Measurements from ENCODE around the gene MTHFD1.

The MTHFD1 gene

DNA sequence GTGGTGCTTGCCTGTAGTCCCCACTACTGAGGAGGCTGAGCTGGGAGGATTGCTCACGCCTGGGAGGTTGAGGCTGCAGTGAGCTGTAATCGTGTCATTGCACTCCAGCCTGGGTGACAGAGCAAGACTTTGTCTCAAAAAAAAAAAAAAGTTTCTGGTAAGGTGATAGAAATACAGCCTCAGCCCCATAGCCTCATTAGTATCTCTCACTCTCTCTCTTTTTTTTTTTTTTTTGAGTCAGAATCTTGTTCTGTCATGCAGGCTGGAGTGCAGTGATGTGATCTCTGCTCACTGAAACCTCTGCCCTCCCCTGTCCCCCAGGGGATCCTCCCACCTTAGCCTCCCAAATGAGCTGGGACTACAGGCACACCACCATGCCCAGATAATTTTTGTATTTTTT is 19.2 kb downstream of the MTHFD1 start:
- DNase-seq, result no peak

DNA sequence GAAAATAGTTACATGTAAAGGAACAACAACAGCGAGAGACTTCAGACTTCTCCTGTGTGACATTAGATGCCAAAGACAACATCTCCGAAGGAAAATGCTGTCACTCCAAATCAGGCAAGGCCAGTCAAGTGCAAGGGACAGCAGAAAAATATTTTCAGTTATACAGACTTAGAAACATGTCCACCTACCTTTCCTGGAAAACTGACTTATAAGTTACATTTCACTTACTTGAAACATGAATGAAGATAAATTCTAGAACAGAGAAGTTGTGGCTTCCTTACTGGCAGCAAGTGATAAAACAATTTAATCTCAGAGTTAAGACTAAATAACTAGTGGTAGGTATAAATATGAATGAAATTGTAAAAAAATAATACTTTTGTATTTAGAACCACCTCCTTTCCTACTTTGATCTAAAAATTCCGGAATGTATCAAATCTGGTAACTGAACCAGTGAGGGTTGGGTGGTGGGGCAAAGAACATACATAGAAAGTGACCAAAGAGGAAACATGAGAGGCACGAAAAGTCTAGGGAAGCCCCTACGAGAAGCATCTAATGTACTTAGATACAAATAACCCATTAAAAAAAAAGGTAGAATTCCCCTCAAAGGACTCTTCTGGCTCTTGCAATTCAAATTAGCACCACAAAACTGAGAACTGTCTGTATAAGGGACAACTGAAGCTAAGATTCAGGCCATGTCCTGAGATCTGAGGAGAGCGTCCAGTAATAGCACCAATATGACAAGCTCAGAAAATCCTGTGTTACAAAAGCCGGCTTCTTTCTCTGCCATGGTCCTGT is 21.2 kb downstream of the MTHFD1 start:
- DNase-seq, result no peak

GRCh38 chr14:64410084-64410774 is 22.1 kb downstream of the MTHFD1 start:
- peak; percentile 32 for DNase-seq

DNA sequence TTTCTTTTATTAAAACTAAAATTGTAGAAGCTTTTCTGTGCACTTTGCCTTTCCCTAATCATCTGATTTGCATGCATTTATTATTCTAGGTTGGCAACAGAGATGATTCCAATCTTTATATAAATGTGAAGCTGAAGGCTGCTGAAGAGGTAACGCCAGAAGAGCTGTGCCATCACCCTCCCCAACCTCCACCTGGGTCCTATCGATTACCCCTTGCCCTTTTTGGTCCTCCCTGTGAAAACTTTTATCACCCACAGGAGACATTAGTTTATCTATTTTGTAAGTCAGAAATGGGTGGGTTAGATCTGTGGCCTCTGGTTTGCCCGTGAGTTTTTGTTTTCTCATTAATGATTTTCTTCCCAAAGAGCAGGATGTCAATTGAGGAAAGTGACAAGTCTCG is 22.8 kb downstream of the MTHFD1 start:
- no peak for DNase-seq

- DNase-seq, result no peak
These were observed 24.1 kb downstream of the MTHFD1 start for GRCh38 chr14:64412237-64412636.

- DNase-seq, result no peak
These were observed 28.3 kb downstream of the MTHFD1 start for GRCh38 chr14:64416348-64416932.

GRCh38 chr14:64417055-64417770 is 29.1 kb downstream of the MTHFD1 start:
- DNase-seq, result peak; percentile 5

GRCh38 chr14:64417771-64418125 is 29.6 kb downstream of the MTHFD1 start:
- no peak for DNase-seq

- no peak for DNase-seq
These were observed 30.9 kb downstream of the MTHFD1 start for GRCh38 chr14:64419003-64419402.

GRCh38 chr14:64421166-64421565 is 33.0 kb downstream of the MTHFD1 start:
- DNase-seq, result peak; percentile 70

DNA sequence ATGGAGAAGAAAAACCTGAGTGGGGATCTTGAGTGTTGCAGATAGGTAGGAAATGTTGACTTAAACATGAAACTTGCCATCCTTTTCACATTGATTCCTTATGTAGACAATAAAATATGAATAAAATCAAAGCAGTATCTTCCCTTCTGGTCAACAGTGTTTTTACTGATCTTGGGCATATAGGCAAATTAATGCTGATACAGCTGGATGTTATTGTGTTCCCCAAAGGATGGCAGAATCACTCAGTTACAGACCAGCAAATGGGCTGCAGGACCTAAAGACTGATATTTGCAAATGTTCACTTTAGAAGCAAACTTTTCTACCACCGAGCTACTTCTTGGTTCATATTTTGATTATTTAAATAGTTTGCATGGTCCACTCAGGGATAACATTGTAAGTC is 33.9 kb downstream of the MTHFD1 start:
- DNase-seq, result no peak

- no peak for DNase-seq
These were observed 34.6 kb downstream of the MTHFD1 start for GRCh38 chr14:64422756-64423155.

- peak; percentile 71 for DNase-seq
These were observed 35.8 kb downstream of the MTHFD1 start for GRCh38 chr14:64423987-64424386.

- no peak for DNase-seq
These were observed 46.4 kb downstream of the MTHFD1 start for GRCh38 chr14:64434528-64434927.

DNA sequence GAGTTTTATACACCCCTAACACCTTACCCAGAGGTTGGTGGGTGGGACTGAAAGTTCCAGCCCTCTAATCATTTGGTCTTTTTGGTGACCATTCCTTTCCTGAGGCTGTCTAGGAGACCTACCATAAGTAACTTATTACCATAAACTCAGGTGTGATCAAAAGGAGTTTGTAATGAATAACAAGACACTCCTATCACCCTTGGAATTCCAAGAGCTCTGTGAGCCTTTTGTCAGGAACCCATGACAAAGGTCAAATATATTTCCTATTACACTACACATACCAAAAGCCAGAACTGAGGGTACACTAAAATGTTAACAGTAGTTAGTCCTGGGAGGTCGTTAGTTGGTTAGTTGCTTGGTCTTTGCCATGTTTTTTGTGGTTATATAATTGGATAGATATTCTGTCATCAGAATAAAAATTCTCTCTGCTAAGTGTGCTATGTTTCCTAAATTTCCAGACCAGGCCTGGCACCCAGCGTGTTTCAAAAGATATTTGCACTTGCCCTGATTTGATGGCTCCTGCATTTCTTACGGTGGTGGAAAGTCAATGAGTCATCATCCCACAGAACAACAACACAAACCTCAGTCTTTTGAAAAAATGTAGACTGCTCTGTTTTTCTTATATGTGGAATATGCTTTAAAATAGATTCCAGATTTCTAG is 50.2 kb downstream of the MTHFD1 start:
- DNase-seq, result peak; percentile 95

DNA sequence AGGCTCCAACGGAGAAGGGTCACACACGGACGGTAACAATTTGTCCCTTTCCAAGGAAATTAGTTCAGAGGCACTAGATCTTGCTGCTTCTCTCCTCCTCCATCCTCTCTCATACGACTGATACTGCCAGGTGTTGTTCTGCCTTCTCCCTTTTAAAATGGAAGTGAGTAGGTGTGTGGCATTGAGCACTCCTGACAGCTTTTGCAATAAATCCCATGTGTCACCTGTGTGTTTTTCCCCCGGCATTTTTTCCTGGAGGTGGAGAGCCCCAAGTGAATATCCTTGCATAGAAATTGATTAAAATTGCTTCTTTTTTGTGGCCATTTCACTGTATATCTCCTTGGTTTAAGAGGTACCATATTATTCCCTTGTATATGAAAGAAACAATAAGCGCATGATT is 51.0 kb downstream of the MTHFD1 start:
- no peak for DNase-seq

DNA sequence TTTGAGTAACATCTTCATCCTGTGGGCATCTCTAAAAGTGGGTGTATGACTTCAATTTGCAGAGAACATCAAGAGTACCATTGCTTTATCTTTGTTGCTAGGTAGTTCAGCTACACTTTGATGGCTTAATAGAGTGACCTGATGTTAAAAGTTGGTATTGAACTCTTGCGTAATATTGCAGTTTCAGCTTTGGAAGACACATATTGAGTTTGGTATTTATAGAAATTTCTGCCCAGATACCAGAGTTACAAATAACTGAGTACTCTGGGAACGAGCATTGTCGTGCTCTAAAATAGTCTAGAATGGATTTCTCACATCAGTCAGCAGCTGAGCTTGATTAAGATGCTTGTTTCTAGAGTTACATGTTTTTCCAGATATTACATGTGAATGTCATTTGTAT is 52.3 kb downstream of the MTHFD1 start:
- peak; percentile 24 for DNase-seq

- DNase-seq, result no peak
These were observed 54.3 kb downstream of the MTHFD1 start for GRCh38 chr14:64442300-64442988.

DNA sequence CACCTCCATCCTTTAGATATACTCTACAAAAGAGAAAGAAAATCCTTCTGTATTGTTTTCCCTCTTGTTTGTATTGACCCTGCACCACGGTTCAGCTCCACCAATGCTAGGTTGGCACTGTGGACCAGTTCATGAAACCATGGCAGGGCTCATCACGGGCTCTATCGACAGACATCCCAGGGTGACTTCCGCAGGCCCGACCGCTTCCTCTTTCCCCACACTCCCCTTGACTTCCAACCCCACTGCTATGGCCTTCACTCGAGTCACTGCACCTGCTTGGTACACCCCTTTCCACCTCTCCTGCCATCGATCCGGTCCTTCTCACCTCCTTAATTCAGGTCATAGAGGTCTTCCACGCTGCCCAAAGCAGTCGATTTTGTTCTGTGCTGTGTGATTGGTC is 56.0 kb downstream of the MTHFD1 start:
- DNase-seq, result no peak

DNA sequence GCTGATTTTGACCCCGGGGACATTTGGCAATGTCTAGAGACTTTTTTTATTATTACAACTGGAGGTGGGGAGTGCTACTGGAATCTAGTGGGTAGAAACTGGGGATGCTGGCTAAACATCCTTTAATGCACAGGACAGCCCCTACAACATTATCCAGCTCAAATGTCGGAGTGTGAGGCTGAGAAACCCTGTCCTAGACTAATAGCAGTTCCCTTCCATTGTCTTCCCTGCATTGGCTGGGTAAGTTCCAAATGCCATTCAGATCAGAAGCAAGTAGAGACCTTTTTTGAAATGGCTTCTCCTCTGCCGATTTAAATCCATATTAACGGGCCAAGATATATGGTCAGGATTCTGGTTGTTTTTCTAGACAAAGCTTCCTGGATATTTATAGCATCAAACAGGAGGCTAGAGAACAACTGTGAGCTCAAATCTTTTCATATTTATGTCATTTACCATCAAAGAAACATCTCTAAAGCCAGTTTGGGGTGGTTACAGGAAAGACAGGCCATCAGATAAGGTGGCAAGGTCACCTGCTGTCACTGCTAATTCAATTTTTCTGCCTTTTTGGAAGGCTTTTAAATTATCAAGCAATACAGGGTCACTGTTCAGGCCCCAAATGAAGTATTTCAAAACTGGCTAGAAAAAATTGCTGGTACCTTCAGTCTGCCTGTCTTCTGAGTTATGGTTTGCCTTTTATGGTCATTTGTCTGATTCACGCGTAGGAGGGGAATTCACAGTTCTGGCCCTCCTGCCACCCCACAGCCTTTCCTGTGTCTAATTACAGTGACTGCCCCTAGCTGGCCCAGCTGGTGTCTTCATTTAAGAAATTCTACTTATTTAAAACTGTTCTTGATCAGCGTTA is 57.1 kb downstream of the MTHFD1 start:
- peak; percentile 84 for DNase-seq

Measured in fibroblast of skin of abdomen (primary cell).